HG02938 (cell line): Measurements from ENCODE around the gene CEP89.
"Not testable (repeated sequence)": the region's sequence is repeated elsewhere in the genome, so short reads cannot be mapped to it uniquely, and the experiment has no call there.

Experiments
- ATAC-seq: cut with Tn5 transposase; IDR thresholded peaks from one replicate; pipeline ENCODE4 v1.9.1; 2021; ENCODE audit warnings: mild to moderate bottlenecking, moderate library complexity; ENCODE audit not compliant: unreplicated experiment

Gene CEP89

DNA sequence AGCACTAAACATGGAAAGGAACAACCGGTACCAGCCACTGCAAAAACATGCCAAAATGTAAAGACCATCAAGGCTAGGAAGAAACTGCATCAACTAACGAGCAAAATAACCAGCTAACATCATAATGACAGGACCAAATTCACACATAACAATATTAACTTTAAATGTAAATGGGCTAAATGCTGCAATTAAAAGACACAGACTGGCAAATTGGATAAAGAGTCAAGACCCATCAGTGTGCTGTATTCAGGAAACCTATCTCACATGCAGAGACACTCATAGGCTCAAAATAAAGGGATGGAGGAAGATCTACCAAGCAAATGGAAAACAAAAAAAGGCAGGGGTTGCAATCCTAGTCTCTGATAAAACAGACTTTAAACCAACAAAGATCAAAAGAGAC is 123.7 kb downstream of the CEP89 start:
- not testable (repeated sequence) for ATAC-seq

DNA sequence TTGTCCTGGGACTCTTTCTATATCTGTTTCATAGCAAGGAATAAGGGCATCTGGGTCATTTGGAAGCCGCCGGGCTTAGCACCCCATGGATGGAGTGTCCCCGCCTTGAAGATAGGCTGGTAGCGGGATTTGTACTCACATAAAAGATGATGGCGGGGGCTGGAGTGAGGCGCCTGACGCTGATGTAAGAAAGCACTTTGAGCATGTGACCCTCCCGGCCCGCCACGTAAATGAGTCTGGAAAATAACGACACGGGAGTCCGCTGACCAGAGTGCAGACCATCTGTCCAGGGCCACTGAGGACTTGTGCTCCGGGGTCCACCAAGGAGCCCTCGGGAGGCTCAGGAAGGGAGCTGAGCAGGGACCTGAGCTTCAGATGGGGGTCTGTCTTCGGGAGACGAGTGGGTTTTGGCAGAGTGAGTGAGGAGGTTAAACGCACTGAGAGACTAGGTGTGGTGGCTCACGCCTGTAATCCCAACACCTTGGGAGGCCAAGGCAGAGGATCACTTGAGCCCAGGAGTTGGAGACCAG is 128.0 kb downstream of the CEP89 start:
- no peak for ATAC-seq

GRCh38 chr19:32842061-32842460 is 129.7 kb downstream of the CEP89 start:
- ATAC-seq: no peak

DNA sequence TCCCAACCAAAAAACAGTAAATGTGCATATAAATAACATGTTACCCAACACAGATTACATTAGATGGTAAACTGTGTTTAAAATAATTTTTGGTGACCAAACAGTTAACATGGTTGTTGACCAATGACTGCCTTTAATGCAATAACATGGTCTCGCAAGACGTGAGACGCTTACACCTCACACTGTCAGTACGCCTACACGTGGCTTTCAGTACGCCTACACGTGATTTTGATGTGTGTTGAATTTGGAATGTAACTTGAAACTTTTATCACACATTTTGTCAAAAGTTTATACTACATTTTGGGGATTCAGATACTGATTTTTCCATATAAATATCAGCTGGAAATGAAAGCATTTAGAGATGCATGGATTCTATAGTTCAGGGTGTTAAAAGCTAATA is 134.2 kb downstream of the CEP89 start:
- no peak for ATAC-seq

GRCh38 chr19:32833388-32833787 is 138.4 kb downstream of the CEP89 start:
- not testable (repeated sequence) for ATAC-seq

DNA sequence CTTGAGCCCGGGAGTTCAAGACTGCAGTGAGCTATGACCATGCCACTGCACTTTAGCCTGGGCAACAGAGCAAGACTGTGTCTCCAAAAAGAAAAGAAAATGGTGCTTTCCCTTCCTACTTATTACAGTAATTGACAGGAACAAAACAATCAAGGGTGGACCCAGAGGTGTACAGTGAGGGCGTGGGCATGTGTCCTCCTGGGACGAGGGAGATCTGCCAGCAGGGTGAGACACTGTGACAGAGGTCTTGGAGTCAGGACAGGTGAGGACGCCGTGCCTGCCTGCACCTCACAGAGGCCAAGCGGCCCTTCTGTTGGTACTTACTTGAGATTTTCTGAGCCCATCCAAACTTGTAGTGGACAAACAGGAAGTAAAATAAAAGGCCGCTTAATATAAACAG is 138.9 kb downstream of the CEP89 start:
- ATAC-seq: not testable (repeated sequence)

DNA sequence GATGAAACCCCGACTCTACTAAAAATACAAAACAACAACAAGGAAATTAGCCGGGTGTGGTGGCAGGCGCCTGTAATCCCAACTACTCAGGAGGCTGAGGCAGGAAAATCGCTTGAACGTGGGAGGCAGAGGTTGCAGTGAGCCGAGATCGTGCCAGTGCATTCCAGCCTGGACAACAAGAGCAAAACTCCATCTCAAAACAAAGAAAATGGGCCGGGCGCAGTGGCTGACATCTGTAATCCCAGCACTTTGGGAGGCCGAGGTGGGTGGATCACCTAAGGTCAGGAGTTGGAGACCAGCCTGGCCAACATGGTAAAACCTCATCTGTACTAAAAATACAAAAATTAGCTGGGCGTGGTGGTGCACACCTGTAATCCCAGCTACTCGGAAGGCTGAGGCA is 139.7 kb downstream of the CEP89 start:
- not testable (repeated sequence) for ATAC-seq

GRCh38 chr19:32831611-32832010 is 140.1 kb downstream of the CEP89 start:
- ATAC-seq: no peak

DNA sequence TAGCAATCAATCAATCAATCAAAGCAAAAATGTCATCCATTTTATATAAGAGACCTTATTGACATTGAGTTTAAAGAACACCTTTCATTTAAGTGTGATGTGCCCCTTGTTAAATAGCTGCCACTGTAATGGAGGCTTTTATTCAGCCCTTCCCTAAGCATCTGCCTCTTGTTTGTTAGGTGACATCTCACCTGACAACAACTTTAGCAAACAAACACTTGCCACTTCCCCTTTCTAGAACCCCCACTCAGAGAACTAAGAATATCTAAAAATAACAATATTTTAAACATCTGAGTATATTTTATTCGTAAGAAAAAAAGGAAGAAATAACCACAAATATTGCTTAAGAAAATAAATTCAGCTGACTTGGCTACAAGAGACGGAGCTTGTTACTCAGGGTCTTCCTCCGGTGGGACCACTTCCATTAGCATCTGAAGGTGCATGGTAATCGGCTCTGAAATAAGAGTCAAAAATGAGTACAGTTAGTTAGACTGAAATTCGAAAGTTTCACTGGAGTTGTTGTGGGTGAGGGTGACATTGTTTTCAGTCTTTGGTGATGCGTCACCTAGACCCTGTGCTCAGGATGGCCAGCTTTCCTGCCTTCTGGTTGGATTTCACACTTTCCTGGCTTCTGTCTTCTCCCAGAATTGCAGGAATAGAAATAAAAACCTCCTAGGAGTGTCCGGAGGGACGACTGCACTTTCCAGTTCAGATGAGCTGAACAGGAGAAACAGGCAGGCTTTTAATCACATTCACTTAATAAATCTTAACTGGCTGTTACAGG is 141.3 kb downstream of the CEP89 start:
- no peak for ATAC-seq

DNA sequence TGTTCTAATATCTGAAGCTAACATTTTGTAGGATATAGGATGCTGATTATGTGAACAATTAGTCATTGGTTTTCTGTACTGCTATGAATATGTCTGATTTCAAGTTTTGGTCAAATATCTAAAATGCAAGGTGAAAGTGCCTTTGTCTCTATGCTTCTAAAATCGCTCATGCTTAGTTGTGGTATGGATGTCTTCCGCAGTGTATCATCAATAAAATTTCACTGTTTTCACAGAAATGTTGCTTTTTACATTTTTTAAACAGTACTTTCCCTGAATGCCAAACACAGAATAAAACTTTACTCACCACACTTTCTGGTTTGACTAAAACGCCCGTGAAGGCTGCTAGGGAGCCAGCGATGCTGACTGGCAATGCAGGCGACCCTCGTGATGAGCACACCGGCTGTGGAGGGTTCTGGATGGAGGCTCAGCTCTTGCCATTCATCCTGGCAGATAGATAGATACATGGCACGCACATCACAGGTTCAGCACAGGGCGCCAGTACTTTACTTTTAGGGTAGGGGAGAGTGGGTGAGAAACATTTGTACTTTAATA is 142.3 kb downstream of the CEP89 start:
- ATAC-seq: no peak

DNA sequence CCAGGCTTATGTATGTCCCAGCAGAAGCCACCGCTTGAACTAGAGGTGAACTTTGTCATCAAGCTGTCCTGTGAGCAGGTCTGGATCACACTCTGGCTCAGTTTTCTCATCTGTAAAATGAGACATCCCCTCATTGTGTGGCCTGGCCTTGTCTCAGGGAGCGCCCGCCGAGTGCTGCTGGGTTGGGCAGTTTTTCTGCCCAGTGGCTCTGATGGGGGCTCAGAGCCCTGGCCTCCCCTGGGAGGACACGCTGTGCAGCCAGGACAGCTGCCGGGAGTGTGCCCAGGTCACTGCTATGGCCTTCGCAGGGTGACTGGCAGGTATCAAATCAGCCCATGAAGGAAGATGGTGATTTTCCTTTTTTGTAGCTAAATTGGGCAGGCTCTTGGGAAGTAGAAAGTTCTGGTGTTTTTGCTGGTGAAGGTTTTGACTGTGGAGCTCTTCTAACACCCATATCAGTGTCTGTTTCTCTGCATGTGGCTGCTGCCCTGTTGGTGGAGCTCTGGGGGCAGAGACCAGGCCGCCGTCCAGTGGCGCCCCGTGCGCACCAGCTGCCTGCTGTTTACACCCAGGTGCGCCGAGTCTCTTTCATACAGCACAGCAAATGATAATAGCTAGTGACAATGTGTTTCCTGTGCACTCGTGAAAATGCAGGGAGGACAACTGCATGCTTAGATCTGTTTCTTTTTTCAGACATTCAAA is 143.0 kb downstream of the CEP89 start:
- ATAC-seq: no peak

GRCh38 chr19:32828139-32828538 is 143.6 kb downstream of the CEP89 start:
- no peak for ATAC-seq
